Dermis blood vessel endothelial cell (primary cell): ENCODE data around the gene CRISP1. TPM values are rescaled to one million over a fixed set of nuclear protein-coding genes. Genes with fewer than 3 reads are reported as not detected.
"Not testable (repeated sequence)": the region's sequence is repeated elsewhere in the genome, so short reads cannot be mapped to it uniquely, and the experiment has no call there.

Source experiments
- DNase-seq: peaks from one replicate; pipeline ENCODE4 v3.0.0; 2010
- total RNA-seq: library from RNA; depleted of rRNA; stranded (reverse); fragments of >200 nt; gene quantifications from 2 replicates; pipeline ENCODE4 v1.2.3, GENCODE V29; 2014

CRISP1 gene, protein sequence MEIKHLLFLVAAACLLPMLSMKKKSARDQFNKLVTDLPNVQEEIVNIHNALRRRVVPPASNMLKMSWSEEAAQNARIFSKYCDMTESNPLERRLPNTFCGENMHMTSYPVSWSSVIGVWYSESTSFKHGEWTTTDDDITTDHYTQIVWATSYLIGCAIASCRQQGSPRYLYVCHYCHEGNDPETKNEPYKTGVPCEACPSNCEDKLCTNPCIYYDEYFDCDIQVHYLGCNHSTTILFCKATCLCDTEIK
- total RNA-seq = not detected in 2 replicates

DNA sequence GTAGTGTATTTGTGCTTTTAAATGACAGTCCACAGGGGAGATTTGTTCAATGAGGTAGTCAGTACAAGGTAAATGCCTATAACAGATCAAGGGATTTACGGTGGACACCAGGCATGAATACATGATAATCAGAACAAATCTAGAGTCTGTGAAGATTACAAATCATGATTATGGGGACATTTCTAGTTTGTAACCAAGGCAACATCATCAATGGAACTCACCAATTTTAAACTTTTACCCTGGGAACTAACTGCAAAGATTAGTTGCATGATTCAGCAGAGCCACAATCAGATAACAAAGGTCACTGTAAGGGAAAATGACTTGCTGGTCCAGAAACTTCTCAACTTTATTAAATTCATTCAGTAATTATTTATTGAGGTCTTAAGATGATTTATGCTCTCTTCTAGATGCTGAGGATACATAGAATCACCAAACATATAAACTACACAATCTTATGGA, at the start of gene CRISP1:
TSS of gene CRISP1 (minus strand) at position 51 of the 459 bp plus-strand sequence. CDS start 9,135 bp downstream, outside the sequence.
- no peak for DNase-seq

DNA sequence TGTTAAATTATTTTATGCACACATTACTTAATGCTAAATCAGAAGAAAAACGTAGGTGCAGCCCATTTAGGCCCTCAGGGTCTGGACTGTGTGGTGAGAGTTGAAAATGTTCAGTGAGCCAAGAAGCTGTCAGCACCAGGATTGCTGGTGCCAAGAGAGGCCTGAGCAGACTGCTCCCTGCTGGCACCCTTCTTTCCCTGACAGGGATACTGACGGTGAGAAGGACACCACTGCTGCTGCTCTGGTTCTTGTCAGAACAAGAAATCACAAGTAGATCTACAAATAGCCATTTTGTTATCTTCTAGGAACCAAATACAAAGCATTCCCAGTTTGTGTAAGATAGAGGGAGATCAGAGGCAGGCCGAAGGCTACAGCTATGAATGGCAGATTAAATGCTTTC, 48.7 kb upstream of the CRISP1 start:
- DNase-seq = no peak

DNA sequence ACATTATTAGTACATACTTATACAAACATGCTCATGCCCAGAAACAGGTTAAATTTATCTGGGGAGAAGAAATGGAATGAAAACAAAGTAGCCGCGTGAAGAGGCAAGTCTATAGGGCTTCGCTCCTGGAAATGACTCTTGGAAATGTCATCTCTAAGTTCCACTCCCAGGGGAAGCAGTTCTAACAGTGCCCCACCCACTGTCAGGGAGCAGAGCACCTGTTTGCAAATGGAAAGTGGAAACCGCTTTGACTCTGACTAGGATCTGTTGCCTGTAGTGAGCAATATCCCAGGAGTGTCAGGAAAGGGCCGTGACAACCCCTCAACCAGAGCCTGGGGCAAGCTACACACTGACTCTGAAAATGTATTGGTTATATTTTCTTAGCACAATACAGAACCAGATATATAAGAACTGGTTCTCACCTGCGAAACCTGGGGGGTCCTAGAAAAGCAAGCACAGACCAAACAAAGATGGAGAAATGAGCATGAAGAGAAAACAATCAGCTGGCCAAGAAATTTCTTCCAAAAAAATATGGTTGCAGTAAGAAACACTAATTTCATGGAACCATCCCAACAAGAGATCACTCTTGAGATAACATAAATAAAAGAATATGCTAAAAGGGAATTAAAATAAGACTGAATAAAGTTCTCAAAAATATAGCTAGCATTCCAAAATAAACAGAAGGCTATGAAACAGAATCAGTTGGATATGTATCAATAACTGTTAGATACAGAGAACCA, 47.5 kb upstream of the CRISP1 start:
- DNase-seq = no peak

DNA sequence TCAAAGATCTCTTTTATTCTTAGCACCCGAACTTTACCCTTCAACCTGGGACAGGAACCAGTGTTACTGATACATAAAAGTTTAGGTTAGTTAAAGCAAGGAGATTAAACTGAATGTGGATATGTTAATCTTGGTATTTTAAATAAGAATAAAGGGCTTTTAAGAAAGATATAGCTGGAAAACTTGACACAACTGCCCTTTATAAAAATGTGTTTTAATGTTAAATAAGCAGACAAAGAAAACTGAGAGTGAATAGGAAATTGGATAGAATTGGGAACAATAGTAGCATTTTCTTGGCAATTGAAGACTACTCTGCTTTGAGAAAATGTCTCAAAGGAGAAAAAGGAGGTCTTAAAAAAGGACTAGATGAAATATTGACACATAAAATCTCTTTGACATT, 45.9 kb upstream of the CRISP1 start:
- DNase-seq = no peak

DNA sequence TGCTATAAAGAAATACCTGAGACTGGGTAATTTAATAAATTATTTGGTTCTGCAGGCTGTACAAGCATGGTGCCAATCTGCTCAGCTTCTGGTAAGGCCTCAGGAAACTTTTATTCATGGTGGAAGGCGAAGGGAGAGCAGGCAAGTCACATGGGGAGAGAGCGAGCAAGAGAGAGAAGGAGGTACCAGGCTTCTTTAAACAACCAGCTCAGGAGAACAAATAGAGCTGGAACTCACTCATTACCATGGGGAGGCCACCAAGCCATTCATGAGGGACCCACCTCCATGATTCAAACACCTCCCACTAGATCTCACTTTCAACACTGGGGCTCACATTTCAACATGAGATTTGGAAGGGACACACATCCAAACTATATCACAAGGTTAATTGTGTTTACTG, 44.9 kb upstream of the CRISP1 start:
- no peak for DNase-seq

DNA sequence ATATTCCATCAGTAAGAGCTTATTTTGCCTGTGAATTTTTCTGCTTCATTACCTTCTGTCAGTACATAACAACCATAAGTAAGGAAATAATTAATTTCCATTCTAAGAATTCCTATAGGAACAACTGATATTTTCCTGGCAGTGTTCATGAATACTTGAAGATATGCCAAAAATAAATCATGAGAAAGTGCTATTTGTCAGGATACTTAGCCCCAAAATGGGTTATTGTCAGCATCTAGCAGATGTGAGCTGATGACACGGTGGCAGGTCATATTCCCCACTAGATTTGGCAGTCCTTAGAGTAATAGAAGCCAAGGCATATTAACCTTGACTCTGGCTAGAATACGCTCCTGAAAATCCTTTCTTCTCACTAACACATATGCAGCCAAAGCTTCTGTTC, 43.2 kb upstream of the CRISP1 start:
- no peak for DNase-seq

DNA sequence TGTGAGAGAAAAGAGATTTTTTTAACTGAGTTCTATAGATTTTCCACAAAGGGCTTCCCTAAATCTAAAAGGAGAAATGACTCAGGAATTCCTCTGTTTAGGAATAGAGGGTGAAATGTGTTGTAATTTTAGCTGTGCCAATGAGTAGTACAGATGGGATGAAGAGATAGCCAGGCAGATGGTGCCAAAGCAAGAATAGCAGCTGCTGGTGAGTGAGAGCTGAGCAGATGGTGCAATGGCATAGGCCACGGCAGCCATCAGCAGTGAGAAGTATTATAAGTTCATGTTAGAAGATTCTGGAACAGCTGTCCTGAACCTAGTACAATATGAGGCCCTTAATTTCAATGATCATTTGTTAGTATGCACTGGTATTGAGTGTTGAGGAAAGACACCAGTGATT, 40.2 kb upstream of the CRISP1 start:
- no peak for DNase-seq

DNA sequence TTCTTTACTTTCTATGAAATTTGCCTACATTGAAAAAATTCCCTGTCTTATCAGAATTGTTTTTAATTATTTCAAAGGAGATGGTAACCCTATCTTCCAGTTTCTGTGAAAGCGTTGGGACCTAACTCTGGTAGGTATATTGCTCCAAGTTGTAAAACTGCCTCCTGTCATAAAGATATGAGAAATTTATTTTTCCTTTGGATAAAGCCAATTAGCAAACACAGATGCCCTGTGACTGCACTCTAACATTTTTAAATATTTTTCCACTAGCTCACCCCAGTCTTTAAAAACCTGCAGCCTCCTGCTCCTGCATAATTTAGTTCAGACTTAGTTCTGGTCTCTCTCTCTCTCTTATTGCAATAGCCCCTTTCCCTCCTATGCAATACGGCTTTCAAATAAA, 39.0 kb upstream of the CRISP1 start:
- DNase-seq = no peak

DNA sequence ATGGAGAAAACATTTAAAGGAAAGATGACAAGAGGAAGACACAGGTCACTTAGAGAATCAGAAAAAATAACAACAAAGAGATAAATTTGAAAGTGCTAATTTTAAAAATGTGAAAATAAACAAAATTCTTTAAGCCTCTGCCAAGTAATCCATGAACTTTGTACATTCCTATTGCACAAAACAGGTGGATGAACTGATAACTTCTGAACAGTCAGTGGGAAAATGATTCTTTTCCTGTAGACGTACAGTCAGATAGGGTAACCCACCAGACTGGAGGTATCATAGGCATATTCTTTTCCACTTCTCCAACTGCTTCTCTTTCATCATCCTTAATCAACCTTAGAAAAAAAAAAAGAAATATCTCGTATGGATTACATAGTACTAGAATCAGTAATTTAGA, 36.5 kb upstream of the CRISP1 start:
- no peak for DNase-seq

DNA sequence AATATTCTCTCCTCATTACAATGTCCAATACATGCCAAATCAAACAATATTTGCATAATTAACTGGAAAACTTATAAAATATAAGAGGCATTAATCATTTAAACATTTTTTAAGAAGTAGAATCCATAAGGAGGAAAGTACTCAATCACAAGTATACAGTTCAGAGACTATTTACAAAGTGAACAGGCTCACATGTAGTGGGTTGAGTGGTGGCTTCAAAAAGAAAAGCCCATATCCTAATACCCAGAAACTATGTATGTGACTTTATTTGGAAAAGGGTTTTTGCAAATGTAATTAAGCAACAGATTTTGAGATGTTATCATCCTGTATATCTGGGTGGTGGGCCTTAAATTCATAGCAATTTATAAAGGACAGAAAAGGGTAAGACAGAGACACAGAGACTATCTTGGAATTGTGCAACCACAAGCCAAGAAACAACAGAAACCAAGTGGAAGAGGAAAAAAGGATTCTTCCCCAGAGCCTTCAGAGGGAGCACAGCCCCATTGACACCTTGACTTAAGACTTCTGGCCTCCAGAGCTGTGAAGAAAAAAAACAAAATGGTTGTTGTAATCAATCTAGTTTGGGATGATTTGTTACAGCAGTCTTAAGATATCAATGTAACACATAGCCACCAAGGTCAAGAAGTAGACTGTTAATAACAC, 32.7 kb upstream of the CRISP1 start:
- no peak for DNase-seq

DNA sequence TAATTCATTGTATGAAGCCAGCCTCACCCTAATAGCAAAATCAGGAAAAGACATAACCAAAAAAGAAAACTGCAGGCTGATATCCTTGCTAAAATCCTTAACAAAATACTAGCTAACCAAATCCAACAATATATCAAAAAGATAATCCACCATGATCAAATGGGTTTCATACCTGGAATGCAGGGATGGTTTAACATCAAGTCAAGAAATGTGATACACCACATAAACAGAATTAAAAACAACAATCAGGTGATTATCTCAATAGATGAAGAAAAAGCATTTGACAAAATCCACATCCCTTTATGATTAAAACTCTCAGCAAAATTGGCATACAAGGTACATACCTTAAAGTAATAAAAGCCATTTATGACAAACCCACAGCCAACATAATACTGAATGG, 29.2 kb upstream of the CRISP1 start:
- not testable (repeated sequence) for DNase-seq

DNA sequence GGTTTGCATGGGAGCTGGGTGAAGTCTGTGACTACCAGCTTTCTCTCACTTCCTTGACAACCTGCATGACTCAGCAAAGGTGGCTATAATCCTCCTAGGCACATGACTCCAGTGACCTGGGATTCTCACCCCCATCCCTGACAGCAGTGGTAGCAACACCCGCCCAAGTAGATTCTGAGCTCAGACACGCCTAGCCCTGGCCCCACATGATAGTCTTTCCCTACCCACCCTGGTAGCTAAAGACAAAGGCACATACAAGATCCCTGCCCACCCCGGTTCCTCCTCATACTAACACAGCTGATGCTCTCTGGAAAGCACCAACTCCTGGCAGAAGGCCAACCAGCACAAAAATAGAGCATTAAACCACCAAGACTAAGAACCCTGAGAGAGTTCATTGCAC, 25.9 kb upstream of the CRISP1 start:
- no peak for DNase-seq

DNA sequence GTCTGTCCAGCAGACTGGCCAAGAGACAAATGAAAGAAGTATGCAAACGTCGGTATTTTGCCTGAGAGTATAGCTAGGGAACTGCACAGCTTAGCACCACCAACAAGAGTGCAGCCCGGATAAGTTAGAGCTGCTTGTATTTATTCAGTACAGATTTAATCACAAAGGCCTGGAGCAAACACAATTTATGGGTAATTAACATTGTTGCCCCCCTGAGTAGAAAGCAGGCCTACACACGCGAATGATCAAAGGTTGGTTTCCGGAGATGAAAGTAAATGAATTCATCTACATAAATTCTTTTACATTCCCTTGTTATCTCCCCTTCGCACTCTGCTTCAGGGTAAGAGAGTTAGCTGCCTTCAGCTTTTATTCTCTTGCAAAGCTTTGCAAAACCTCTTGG, 24.7 kb upstream of the CRISP1 start:
- DNase-seq = no peak

DNA sequence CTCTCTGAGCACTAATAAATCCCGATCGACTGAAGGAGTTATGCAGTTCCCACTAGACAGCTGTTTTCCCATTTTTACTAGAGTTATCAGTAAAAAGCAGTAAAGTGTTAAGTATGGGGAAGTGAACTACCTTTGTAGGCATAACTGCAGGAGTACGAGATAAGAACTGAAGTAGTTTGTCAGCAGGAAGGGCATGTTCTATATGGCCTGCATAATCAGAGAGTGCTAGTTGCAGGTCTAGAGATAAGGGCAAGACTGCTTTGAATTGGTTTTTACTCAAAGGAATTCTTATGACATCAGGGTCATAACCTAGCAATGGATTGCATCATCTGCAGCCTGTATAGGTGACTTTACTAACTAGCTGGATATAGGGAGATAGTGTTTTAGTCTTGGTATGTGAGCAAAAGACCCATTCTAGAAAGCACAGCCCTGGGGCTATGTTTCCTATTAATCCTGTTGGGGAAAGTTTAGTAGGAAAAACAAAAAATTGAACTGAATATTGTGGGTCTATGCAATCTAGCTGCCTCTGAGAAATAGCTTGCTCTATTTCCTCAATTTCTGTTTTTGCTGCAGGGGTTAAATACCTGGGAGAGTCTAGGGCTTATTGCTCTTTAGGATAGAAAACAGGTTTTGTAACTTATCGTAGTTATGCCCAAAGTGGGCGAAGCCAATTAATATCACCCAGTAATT, 22.6 kb upstream of the CRISP1 start:
- DNase-seq = no peak

DNA sequence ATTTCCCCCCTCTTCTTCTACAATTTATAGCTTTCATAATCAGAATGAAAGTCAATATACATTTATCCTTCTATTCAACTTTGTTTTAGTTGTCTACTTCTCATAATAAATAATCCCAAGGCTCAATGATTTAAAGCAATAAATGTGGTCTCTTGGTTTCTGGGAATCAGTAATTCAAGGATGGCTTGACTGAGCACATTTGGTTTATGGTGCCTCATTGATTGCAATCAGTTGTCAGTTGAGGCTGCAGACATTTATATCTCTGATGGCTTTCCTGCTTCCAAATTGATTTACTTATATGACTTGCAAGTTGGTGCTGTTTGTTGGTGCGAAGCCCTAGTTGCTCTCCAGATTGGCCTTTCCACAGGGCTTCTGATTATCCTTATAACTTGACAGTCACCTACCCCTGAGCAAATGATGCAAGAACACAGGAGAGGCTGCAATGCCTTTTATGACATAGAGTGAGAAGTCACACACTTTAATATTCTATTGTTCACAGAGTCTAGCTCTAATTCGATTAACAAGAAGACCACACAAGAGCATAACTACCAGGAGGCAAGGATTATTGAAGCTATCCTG, 2.7 kb upstream of the CRISP1 start:
- no peak for DNase-seq

DNA sequence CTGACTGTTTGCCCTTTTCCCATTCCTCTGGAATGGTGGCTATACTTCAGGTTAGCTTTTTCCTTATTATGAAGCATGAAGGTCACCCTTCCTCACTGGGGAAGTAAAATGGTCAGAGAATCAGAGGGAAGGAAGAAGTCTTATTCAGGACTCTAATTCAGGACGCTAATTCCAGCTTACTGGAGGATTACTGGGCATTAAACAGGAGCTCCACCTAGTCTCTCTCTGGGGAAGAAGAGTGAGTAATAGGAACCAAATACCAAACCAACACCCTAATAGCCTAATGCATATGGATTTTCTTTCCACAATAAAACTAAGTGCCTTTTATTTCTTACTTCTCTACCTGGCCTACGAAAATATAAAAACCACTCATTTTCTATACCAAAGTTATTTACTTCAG, 10.1 kb downstream of the CRISP1 start:
- DNase-seq = no peak

DNA sequence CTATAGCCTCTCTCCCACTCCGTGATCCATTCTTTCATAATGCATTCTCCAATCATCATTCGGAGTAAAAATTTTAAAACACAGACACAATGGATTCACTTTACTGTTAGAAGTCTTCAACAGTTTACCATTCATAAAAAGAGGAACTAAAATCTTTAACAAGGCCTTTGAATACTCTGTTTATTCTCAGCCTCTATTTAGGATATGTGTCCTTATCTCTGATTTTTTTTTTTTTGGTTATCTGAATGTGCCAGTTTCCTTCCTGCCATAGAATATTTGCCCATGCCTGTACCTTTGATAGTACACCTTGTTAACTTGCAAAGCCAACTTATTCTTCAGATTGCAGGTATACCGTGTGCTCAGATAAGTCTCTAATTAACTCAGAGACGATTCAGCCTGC, 11.1 kb downstream of the CRISP1 start:
- DNase-seq = no peak

DNA sequence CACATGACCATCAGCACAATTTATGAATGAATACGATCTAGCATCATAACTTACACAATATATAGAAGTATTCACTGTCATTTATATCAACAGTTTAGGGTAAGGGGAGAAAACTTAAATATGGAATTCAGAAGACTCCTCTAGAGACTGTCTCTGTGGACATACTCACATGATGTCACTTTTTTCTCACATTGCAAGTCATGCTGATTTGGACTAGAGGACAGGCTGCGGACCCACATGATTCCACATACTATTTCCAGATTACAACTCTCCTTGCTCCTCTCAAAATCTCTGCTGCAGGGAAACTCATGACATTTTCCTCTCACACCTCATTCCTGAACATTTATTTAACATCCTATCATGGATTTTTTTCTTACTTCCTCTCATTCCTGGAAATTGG, 13.4 kb downstream of the CRISP1 start:
- no peak for DNase-seq

DNA sequence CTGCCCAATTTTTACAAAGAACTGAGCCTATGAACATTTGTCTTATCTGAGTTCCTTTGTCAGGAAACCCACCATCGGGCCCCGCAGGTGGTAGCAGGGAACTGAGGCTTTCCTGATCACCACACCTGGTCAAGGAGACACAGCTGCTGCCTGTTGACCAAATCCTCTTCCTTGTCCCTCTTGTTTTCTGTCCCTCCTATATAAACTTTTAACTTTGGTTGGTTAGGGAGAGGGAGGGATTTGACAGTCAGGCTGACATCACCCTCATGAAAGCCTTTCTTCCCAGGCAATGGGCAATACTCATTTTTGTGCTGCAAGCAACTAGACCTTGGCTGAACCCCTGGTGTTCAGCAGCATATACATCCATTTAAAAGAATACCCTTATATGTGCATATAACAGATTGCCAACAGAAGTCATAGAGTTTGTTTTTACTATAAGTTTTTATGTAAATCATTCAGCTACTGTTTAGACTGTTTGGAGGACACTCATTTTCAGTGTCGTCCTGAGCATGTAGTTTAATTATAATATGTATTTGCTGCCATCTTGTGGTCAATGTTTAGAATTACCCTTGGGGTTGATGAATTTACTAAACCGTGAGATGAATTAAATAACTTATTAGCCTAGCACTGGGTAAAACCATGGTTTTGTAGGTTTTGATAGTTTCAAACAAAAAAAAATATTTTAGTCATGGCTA, 17.0 kb downstream of the CRISP1 start:
- DNase-seq = peak; percentile 65

DNA sequence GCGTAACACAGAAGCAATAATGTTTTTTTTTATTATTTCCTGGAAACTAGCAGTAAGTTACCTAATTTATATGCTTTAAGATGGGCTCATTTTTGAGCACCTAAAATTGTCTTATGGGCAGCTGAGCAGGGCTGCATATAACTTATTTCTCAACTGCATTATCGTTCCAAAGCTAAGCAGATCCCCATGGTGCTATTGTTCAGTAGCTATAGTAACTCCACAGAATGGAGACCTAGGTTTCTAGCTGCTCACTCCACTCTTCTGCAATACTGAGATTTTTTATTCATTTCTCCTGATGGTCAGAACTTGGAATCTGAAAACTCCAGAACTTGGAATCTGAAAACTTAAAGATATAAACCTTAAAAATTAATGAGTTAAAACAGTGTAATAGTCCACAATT, 18.7 kb downstream of the CRISP1 start:
- no peak for DNase-seq

DNA sequence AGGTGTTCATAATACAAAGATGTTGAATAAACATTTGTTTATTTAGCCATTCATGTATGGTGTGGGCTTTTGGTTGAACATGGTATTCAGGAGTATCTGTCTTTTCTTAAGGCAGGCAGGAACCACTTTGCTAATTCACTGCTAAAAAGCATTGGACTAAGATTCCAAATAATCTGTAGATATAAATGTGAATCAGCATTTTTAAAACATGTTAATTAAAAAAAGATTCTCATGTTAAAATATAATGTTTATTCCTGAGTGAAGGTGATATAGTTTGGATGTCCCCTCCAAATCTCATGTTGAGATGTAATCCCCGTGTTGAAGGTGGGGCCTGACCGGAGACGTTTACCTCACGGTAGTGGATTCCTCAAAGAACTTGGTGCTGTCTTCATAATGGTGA, 19.3 kb downstream of the CRISP1 start:
- no peak for DNase-seq

DNA sequence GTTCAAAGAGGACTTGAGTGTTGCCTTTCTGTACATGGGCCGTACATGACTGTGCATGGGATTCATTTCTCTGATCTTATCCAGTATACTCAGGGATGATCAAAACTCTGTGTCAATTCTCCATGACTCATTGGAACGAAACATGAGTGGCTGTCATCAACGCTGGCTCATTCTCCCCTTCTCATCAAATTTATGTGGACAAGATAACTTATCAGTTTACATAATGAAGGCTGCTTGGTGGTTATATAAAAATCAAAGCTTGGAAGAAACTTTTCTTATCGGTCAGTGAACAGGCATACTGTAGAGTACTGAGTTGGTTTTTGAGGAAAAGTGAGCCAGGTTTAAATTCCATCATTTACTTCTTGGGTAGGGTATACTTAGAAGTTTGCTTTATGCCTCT, 24.9 kb downstream of the CRISP1 start:
- no peak for DNase-seq
